HepG2 (cell line): Measurements from ENCODE around the gene SPATA33. TPM values are rescaled to one million over a fixed set of nuclear protein-coding genes. Genes with fewer than 3 reads are reported as not detected.

Experiments
- ATAC-seq: fragments of 200-7000 bp; cut with Tn5 transposase; 3 replicates; pipeline ENCODE4 v1.9.1; 2020; ENCODE audit warnings: mild to moderate bottlenecking, moderate library complexity
- BruUV-seq: library from RNA; stranded (reverse); fragments of 400-500 nt; replicated peaks from 2 replicates; lab custom pipeline; 2021; lab: Mats Ljungman, UMichigan
- CTCF ChIA-PET: fragments of 300-600 bp; formaldehyde crosslinking; extraction: SDS; loops from one replicate; lab custom pipeline; 2021; ENCODE audit warnings: low total read pairs, inconsistent platforms, low intra/inter-chr PET ratio; lab: Yijun Ruan, JAX
- POLR2A ChIA-PET: fragments of 350-600 bp; sonication (Branson Sonifier 250); formaldehyde crosslinking; loops from one replicate; lab custom pipeline; 2020; ENCODE audit warnings: antibody characterized with exemption, inconsistent platforms; lab: Yijun Ruan, JAX
- DNase-seq: peaks from one replicate; pipeline ENCODE4 v3.0.0-alpha.2; 2015; ENCODE audit warnings: low spot score
- FAIRE-seq: peaks from 3 replicates; lab custom pipeline; 2011; peaks lifted over from hg19 to GRCh38; lab: Jason Lieb, UNC
- H2AFZ ChIP-seq: one replicate; pipeline ENCODE4 v1.6.1; 2011; ENCODE audit warnings: low read length, inconsistent platforms
- H3K27ac ChIP-seq: fragments of 300-600 bp; 3 replicates; pipeline ENCODE4 v1.8.0; 2011; ENCODE audit warnings: mixed run types, mild to moderate bottlenecking, mixed read lengths, low read length, inconsistent platforms; ENCODE audit not compliant: insufficient read depth; ENCODE audit errors: extremely low read length
- H3K27me3 ChIP-seq, 2 experiments: fragments of 200-600 bp in 1 of 2; 2 replicates in 1 of 2; 3 replicates in 1 of 2; pipeline versions ENCODE4 v1.6.0 to v1.8.0; 2011; ENCODE audit warnings: low read length in 2 of 2, mild to moderate bottlenecking in 2 of 2, moderate library complexity in 2 of 2, inconsistent platforms in 1 of 2; ENCODE audit not compliant: insufficient read depth in 2 of 2, control insufficient read depth in 1 of 2
- H3K36me3 ChIP-seq, 2 experiments: fragments of 200-600 bp in 1 of 2; replicated peaks in 1 of 2; 2 replicates in 1 of 2; 3 replicates in 1 of 2; pipeline versions ENCODE4 v1.5.1 to v1.8.0; 2011; ENCODE audit warnings: low read length in 2 of 2, inconsistent platforms in 1 of 2; ENCODE audit not compliant: insufficient read depth in 2 of 2, control insufficient read depth in 1 of 2
- H3K4me1 ChIP-seq: 2 replicates; pipeline ENCODE4 v1.5.1; 2012; ENCODE audit warnings: low read length, inconsistent platforms; ENCODE audit not compliant: insufficient read depth
- H3K4me2 ChIP-seq: 2 replicates; pipeline ENCODE4 v1.6.0; 2011; ENCODE audit warnings: low read depth, low read length, inconsistent platforms
- H3K4me3 ChIP-seq, 3 experiments: fragments of 200-600 bp in 1 of 3; sonication (generic), shearing (Covaris generic) in 1 of 3; replicated peaks in 1 of 3; 2 replicates each; pipeline ENCODE4 v1.5.1; 2011 to 2016; ENCODE audit warnings: low read length in 3 of 3, inconsistent platforms in 2 of 3, low read depth in 2 of 3, mild to moderate bottlenecking in 2 of 3, control low read depth in 1 of 3, mixed read lengths in 1 of 3; ENCODE audit not compliant: insufficient read depth in 1 of 3
- H3K79me2 ChIP-seq: one replicate; pipeline ENCODE4 v1.6.1; 2011; ENCODE audit warnings: low read length, inconsistent platforms; ENCODE audit not compliant: insufficient read depth
- H3K9ac ChIP-seq: 2 replicates; pipeline ENCODE4 v1.6.0; 2011; ENCODE audit warnings: mild to moderate bottlenecking, low read depth, low read length, inconsistent platforms; ENCODE audit not compliant: insufficient read depth
- H3K9me3 ChIP-seq: 2 replicates; pipeline ENCODE4 v1.5.1; 2012; ENCODE audit warnings: mild to moderate bottlenecking, low read length
- H4K20me1 ChIP-seq: 2 replicates; pipeline ENCODE4 v1.6.0; 2011; ENCODE audit warnings: inconsistent platforms, mild to moderate bottlenecking, low read length, moderate library complexity; ENCODE audit not compliant: insufficient read depth
- AGO2 ChIP-seq: fragments of 200-400 bp; formaldehyde crosslinking; optimal IDR thresholded peaks from 2 replicates; pipeline ENCODE3; 2017; ENCODE audit warnings: mild to moderate bottlenecking, low read depth, low read length, moderate library complexity
- JUNB ChIP-seq: sonication (generic); formaldehyde crosslinking; IDR thresholded peaks from 2 replicates; pipeline ENCODE4 v1.8.0; 2022; ENCODE audit warnings: missing genetic modification reagents, mild to moderate bottlenecking, borderline replicate concordance
- PBX2 ChIP-seq: IDR thresholded peaks from 2 replicates; pipeline ENCODE4 v1.6.1; 2016; ENCODE audit warnings: control low read depth
- POLR2A ChIP-seq, 2 experiments: IDR thresholded peaks; 2 replicates each; pipeline ENCODE4 v1.6.1; 2011; ENCODE audit warnings: low read depth in 2 of 2, low read length in 2 of 2, mild to moderate bottlenecking in 1 of 2, moderate library complexity in 1 of 2; ENCODE audit not compliant: insufficient read depth in 1 of 2
- SSRP1 ChIP-seq: IDR thresholded peaks from 2 replicates; pipeline ENCODE4 v1.6.1; 2016; ENCODE audit warnings: control low read depth
- TCF7L2 ChIP-seq: IDR thresholded peaks from 2 replicates; pipeline ENCODE4 v1.6.1; 2011; ENCODE audit warnings: mild to moderate bottlenecking, low read depth, low read length, moderate library complexity
- ZNF460 ChIP-seq: sonication (generic); formaldehyde crosslinking; IDR thresholded peaks from 2 replicates; pipeline ENCODE4 v1.5.1; 2020; ENCODE audit warnings: missing genetic modification reagents, mild to moderate bottlenecking, borderline replicate concordance
- ZNF556 ChIP-seq: sonication (generic); formaldehyde crosslinking; IDR thresholded peaks from 2 replicates; pipeline ENCODE4 v1.4.0; 2020; ENCODE audit warnings: mild to moderate bottlenecking, missing genetic modification reagents, borderline replicate concordance
- ZNF670 ChIP-seq: sonication (generic); formaldehyde crosslinking; IDR thresholded peaks from 2 replicates; pipeline ENCODE4 v1.8.0; 2022; ENCODE audit warnings: mild to moderate bottlenecking, missing genetic modification reagents, borderline replicate concordance
- ZNF768 ChIP-seq: sonication (generic); formaldehyde crosslinking; IDR thresholded peaks from 2 replicates; pipeline ENCODE4 v1.4.0; 2020; ENCODE audit warnings: missing genetic modification reagents
- ZNF781 ChIP-seq: sonication (generic); formaldehyde crosslinking; IDR thresholded peaks from 2 replicates; pipeline ENCODE4 v1.5.1; 2020; ENCODE audit warnings: borderline replicate concordance, mild to moderate bottlenecking, missing genetic modification reagents; ENCODE audit errors: not compliant biosample characterization
- WGBS: methylation state at CpG from one replicate; pipeline ENCODE4 v1.1.6; 2017; ENCODE audit warnings: low lambda C conversion rate; 5-methylcytosine and 5-hydroxymethylcytosine counted together
- in situ Hi-C: cut with HindIII; loops from 2 replicates; pipeline ENCODE4 v1.10.0; 2017; ENCODE audit warnings: low pct_unique_long_range_greater_than_20kb; ENCODE audit not compliant: extremely low pct_ligation_motif_present
- intact Hi-C: fragments of 100-400 bp; cut with micrococcal nuclease; formaldehyde crosslinking; loops from one replicate; pipeline ENCODE4 v1.10.0; 2022; ENCODE audit not compliant: unreplicated experiment
- polyA plus RNA-seq, 8 experiments: library from polyadenylated mRNA; depleted of rRNA in 3 of 8; stranded (reverse) in 7 of 8; unstranded in 1 of 8; fragments of >200 nt; fragmentation: Illumina TruSeq in 4 of 8; extraction: Trizol in 4 of 8; gene quantifications; 2 replicates each; pipeline versions ENCODE4 v1.2.1 to v1.2.3, GENCODE V29; 2011 to 2016; ENCODE audit warnings: low read depth in 4 of 8, missing spikeins in 1 of 8, mixed read lengths in 1 of 8; ENCODE audit not compliant: insufficient read depth in 1 of 8
- total RNA-seq, 5 experiments: library from RNA; depleted of rRNA; stranded (reverse); fragments of >200 nt; fragmentation: Illumina TruSeq; extraction: Trizol; gene quantifications; 2 replicates each; pipeline ENCODE4 v1.2.3, GENCODE V29; 2016; ENCODE audit warnings: low read depth in 1 of 5

SPATA33 gene
- total and polyA plus RNA-seq, 2 of the 13 experiments (the other 11 are each of a cell fraction or from before 2014, with no cell fraction given): 5.7 to 11.0 TPM

- DNase-seq (no peak), ATAC-seq (no peak), FAIRE-seq (no peak)
- BruUV-seq: no TSS peak
- no peak overlapping the region; a peak in 1 of 6 replicates for H3K4me3 ChIP-seq
- no peak overlapping the region for H3K27ac ChIP-seq
- in situ Hi-C loops (loop anchor here (5.0 kb wide), 1 partner anchor 71 kb away; no protein-coding TSS in a partner anchor), intact Hi-C loops (loop anchor here (1.0 to 10.0 kb wide), 2 partner anchors 15 to 118 kb away; partner anchors contain the start of genes SPIRE2 and ZNF276)
- ChIA-PET POLR2A (interaction anchor here (0.7 to 2.1 kb wide), 19 partner anchors 8 to 216 kb away, joined by 3 to 12 read pairs (median 4); partner anchors contain the start of genes CHMP1A, MC1R, TCF25 and TUBB3), CTCF (interaction anchor here (1.2 to 1.4 kb wide), 2 partner anchors 86 to 153 kb away, joined by 3 to 9 read pairs; no protein-coding TSS in a partner anchor)
- no peaks in the 10 kb centered on the region for H3K79me2 ChIP-seq
- H3K9me3 ChIP-seq: no peaks in the 10 kb centered on the region
- peaks cover 9% of the 10 kb centered on the region for H3K4me1 ChIP-seq
- no peak overlapping the region for H3K9ac ChIP-seq
- TF ChIP-seq JUNB (no peak), AGO2 (peak; percentile 81), ZNF556 (CRISPR knock-in tag) (0 out of 2 replicates have a peak, but pooled peaks have one; percentile 8), POLR2A (IDR thresholded peaks at IDR 0.05; ENCODE audit: insufficient read depth in 1 of 2, low read depth in 2 of 2, low read length in 2 of 2) (peak in 1 of 2 experiments; percentile 44; a peak in 2 of 4 replicates), ZNF768 (0 out of 2 replicates have a peak, but pooled peaks have one; percentile 8), PBX2 (no peak), TCF7L2 (no peak), SSRP1 (CRISPR knock-in tag) (0 out of 2 replicates have a peak, but pooled peaks have one; percentile 13), ZNF460 (CRISPR knock-in tag) (no peak), ZNF670 (CRISPR knock-in tag) (no peak), ZNF781 (CRISPR knock-in tag) (peak; percentile 19)
- H3K27me3 ChIP-seq: no peaks in the 10 kb centered on the region
- 94% methylated on average over 8 of the region's 14 CpGs for WGBS
- no peaks in the 10 kb centered on the region; a peak in 1 of 5 replicates for H3K36me3 ChIP-seq
- H4K20me1 ChIP-seq: no peaks in the 10 kb centered on the region
- H2AFZ ChIP-seq: no peak overlapping the region
- H3K4me2 ChIP-seq: peak overlapping the region; percentile 69; the same call in 1 of the 2 replicates
Measured at GRCh38 chr16:89706518-89707260, 49.1 kb downstream of the SPATA33 start.
